Measurements from ENCODE around the gene NECTIN1.

Gene NECTIN1

DNA sequence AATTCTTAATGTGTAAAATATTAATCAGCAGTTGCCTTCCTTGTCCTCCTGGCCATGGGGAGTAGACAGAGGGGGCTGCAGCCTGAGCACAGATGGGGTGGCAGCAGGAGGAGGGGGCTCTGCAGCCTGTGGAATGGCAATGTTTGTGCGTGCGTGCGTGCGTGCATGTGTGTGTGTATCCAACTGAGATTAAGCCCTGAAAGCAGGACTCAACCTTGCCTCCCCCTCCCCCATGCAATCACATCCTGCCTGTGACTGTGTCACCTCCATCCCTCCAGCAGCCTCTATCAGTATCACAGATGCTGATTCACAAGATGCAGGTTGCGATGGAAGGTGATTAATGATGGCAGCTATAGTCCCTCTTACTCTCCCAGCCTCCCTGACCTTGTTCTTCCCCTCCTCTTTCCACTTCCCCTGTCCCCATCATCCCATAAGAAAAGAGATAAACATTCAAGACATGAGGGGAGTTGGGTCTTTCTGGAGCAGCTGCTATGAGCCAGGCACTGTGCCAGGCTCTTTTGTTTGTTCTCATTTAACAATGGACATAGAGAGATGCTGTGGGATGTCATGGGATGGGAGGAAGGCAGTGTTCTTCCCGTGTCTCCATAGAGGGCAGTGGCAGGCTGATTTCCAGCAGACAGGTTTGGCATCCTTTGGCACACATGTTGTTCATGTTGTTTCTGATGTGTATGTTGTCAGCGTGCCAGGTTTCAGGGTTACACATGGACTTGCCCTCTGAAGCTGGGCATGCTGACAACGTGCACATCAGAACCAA lies 43.8 kb upstream of the NECTIN1 start:
- TF ChIP-seq ZC3H10 (CRISPR knock-in tag; IDR thresholded peaks at IDR 0.05) (no peak), BACH2 (CRISPR knock-in tag; IDR thresholded peaks at IDR 0.05; ENCODE audit: borderline replicate concordance) (no peak), RARB (CRISPR knock-in tag; IDR thresholded peaks at IDR 0.05) (no peak), TCF4 (CRISPR knock-in tag; IDR thresholded peaks at IDR 0.05; ENCODE audit: borderline replicate concordance) (no peak)
- no peak; the same call in 2 of the 3 replicates for ATAC-seq

DNA sequence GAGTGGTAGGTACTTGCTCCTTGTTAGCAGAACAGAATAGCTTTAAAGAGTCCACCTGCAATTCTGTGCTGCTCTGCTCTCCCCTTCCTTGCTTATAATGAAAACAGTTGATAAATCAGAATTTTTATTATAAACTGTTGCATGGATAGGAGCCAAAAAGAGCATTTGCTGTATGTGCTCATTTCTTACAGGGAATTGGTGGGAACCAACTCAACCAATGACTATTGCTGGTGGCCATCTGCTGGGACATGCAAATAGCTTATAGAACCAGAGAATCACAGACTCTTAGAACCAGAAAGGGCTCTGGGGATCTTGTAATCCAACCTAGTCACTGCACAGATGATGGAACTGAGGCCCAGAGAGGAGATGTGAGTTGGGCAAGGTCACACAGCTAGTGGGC lies 43.1 kb upstream of the NECTIN1 start:
- no peak for TF ChIP-seq ISL1 (CRISPR knock-in tag; IDR thresholded peaks at IDR 0.05)
- TF ChIP-seq ZFP30 (CRISPR knock-in tag; IDR thresholded peaks at IDR 0.05), result no peak
- no peak for TF ChIP-seq ZNF8 (CRISPR knock-in tag; IDR thresholded peaks at IDR 0.05)
- no peak for TF ChIP-seq SNAI2 (CRISPR knock-in tag; IDR thresholded peaks at IDR 0.05)
- TF ChIP-seq TCF4 (CRISPR knock-in tag; IDR thresholded peaks at IDR 0.05; ENCODE audit: borderline replicate concordance), result no peak
- TF ChIP-seq CSDC2 (CRISPR knock-in tag; IDR thresholded peaks at IDR 0.05), result no peak
- no peak for TF ChIP-seq ESRRG (CRISPR knock-in tag; IDR thresholded peaks at IDR 0.05)
- TF ChIP-seq GLIS3 (CRISPR knock-in tag; IDR thresholded peaks at IDR 0.05), result no peak
- TF ChIP-seq, protein P1, sequence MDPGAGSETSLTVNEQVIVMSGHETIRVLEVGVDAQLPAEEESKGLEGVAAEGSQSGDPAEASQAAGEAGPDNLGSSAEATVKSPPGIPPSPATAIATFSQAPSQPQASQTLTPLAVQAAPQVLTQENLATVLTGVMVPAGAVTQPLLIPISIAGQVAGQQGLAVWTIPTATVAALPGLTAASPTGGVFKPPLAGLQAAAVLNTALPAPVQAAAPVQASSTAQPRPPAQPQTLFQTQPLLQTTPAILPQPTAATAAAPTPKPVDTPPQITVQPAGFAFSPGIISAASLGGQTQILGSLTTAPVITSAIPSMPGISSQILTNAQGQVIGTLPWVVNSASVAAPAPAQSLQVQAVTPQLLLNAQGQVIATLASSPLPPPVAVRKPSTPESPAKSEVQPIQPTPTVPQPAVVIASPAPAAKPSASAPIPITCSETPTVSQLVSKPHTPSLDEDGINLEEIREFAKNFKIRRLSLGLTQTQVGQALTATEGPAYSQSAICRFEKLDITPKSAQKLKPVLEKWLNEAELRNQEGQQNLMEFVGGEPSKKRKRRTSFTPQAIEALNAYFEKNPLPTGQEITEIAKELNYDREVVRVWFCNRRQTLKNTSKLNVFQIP (CRISPR knock-in tag; IDR thresholded peaks at IDR 0.05; ENCODE audit: borderline replicate concordance, low read depth), result no peak
- TF ChIP-seq, protein P2, sequence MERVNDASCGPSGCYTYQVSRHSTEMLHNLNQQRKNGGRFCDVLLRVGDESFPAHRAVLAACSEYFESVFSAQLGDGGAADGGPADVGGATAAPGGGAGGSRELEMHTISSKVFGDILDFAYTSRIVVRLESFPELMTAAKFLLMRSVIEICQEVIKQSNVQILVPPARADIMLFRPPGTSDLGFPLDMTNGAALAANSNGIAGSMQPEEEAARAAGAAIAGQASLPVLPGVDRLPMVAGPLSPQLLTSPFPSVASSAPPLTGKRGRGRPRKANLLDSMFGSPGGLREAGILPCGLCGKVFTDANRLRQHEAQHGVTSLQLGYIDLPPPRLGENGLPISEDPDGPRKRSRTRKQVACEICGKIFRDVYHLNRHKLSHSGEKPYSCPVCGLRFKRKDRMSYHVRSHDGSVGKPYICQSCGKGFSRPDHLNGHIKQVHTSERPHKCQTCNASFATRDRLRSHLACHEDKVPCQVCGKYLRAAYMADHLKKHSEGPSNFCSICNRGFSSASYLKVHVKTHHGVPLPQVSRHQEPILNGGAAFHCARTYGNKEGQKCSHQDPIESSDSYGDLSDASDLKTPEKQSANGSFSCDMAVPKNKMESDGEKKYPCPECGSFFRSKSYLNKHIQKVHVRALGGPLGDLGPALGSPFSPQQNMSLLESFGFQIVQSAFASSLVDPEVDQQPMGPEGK (CRISPR knock-in tag; IDR thresholded peaks at IDR 0.05; ENCODE audit: borderline replicate concordance), result no peak
- TF ChIP-seq RARB (CRISPR knock-in tag; IDR thresholded peaks at IDR 0.05), result no peak
- TF ChIP-seq, protein P3, sequence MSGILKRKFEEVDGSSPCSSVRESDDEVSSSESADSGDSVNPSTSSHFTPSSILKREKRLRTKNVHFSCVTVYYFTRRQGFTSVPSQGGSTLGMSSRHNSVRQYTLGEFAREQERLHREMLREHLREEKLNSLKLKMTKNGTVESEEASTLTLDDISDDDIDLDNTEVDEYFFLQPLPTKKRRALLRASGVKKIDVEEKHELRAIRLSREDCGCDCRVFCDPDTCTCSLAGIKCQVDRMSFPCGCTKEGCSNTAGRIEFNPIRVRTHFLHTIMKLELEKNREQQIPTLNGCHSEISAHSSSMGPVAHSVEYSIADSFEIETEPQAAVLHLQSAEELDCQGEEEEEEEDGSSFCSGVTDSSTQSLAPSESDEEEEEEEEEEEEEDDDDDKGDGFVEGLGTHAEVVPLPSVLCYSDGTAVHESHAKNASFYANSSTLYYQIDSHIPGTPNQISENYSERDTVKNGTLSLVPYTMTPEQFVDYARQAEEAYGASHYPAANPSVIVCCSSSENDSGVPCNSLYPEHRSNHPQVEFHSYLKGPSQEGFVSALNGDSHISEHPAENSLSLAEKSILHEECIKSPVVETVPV (CRISPR knock-in tag; IDR thresholded peaks at IDR 0.05), result no peak
- TF ChIP-seq, protein P4, sequence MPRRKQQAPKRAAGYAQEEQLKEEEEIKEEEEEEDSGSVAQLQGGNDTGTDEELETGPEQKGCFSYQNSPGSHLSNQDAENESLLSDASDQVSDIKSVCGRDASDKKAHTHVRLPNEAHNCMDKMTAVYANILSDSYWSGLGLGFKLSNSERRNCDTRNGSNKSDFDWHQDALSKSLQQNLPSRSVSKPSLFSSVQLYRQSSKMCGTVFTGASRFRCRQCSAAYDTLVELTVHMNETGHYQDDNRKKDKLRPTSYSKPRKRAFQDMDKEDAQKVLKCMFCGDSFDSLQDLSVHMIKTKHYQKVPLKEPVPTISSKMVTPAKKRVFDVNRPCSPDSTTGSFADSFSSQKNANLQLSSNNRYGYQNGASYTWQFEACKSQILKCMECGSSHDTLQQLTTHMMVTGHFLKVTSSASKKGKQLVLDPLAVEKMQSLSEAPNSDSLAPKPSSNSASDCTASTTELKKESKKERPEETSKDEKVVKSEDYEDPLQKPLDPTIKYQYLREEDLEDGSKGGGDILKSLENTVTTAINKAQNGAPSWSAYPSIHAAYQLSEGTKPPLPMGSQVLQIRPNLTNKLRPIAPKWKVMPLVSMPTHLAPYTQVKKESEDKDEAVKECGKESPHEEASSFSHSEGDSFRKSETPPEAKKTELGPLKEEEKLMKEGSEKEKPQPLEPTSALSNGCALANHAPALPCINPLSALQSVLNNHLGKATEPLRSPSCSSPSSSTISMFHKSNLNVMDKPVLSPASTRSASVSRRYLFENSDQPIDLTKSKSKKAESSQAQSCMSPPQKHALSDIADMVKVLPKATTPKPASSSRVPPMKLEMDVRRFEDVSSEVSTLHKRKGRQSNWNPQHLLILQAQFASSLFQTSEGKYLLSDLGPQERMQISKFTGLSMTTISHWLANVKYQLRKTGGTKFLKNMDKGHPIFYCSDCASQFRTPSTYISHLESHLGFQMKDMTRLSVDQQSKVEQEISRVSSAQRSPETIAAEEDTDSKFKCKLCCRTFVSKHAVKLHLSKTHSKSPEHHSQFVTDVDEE (CRISPR knock-in tag; IDR thresholded peaks at IDR 0.05), result no peak
- TF ChIP-seq, protein P5, sequence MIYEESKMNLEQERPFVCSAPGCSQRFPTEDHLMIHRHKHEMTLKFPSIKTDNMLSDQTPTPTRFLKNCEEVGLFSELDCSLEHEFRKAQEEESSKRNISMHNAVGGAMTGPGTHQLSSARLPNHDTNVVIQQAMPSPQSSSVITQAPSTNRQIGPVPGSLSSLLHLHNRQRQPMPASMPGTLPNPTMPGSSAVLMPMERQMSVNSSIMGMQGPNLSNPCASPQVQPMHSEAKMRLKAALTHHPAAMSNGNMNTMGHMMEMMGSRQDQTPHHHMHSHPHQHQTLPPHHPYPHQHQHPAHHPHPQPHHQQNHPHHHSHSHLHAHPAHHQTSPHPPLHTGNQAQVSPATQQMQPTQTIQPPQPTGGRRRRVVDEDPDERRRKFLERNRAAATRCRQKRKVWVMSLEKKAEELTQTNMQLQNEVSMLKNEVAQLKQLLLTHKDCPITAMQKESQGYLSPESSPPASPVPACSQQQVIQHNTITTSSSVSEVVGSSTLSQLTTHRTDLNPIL (CRISPR knock-in tag; IDR thresholded peaks at IDR 0.05; ENCODE audit: low read depth), result no peak
- TF ChIP-seq ARNTL (CRISPR knock-in tag; IDR thresholded peaks at IDR 0.05; ENCODE audit: borderline replicate concordance, low read depth), result no peak
- TF ChIP-seq ZNF70 (CRISPR knock-in tag; IDR thresholded peaks at IDR 0.05), result no peak
- no peak for TF ChIP-seq ZFP3 (CRISPR knock-in tag; IDR thresholded peaks at IDR 0.05)
- no peak for TF ChIP-seq OSR1 (CRISPR knock-in tag; IDR thresholded peaks at IDR 0.05)
- TF ChIP-seq PPARA (CRISPR knock-in tag; IDR thresholded peaks at IDR 0.05; ENCODE audit: borderline replicate concordance), result no peak
- ATAC-seq, result no peak

All from SK-N-SH treated with all-trans-retinoic acid at 6 μM for 48 hours (cell line).